ENCODE data around the gene TTYH1. TPM values are rescaled to one million over a fixed set of nuclear protein-coding genes. Genes with fewer than 3 reads are reported as not detected.

The TTYH1 gene
- total and polyA plus RNA-seq, 4 donors: 0.05 to 0.46 (median 0.18) TPM; not detected in 1

DNA sequence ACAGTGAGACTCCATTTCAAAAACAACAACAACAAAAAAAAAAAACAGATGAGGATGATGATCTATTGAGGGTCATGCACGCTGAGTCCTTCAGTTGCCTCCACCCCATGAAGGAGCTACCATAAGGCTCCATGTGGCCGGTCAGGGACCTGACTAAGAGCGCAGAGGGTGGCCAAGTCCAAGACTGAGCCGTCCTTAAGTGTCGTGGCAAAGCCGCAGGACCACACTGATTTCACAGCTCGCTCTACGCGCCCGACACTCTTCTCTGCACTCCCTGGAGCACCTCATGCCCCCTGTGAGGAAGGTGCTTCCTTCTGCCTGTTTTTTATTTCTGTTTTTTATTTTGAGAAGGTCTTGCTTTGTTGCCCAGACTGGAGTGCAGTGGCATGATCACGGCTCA, 12.3 kb downstream of the TTYH1 start:
- Histone ChIP-seq H3K36me3 (ENCODE audit: control insufficient read depth in 4 of 4, insufficient read depth in 4 of 4, low read length in 4 of 4) (no peaks in the 10 kb centered on the region), H3K4me3 (no peak overlapping the region), H3K9ac (ENCODE audit: insufficient read depth in 1 of 2, low read length in 2 of 2) (no peak overlapping the region), H3K4me1 (ENCODE audit: control insufficient read depth in 5 of 5, insufficient read depth in 5 of 5, low read length in 5 of 5) (peaks cover 0 to 21% (median 6%) of the 10 kb centered on the region in 5 donors), H3K27ac (ENCODE audit: low read depth in 1 of 2, low read length in 1 of 2) (no peak overlapping the region), H3K27me3 (ENCODE audit: control insufficient read depth in 3 of 3, insufficient read depth in 3 of 3, low read length in 2 of 3) (no peaks in the 10 kb centered on the region), H3K9me3 (ENCODE audit: control insufficient read depth in 4 of 4, insufficient read depth in 3 of 4, low read length in 3 of 4) (no peaks in the 10 kb centered on the region)
- WGBS, 2 donors: 87 to 97% methylated on average over 11 of the region's 11 CpGs
- DNase-seq: no peak
- TF ChIP-seq, protein P1, sequence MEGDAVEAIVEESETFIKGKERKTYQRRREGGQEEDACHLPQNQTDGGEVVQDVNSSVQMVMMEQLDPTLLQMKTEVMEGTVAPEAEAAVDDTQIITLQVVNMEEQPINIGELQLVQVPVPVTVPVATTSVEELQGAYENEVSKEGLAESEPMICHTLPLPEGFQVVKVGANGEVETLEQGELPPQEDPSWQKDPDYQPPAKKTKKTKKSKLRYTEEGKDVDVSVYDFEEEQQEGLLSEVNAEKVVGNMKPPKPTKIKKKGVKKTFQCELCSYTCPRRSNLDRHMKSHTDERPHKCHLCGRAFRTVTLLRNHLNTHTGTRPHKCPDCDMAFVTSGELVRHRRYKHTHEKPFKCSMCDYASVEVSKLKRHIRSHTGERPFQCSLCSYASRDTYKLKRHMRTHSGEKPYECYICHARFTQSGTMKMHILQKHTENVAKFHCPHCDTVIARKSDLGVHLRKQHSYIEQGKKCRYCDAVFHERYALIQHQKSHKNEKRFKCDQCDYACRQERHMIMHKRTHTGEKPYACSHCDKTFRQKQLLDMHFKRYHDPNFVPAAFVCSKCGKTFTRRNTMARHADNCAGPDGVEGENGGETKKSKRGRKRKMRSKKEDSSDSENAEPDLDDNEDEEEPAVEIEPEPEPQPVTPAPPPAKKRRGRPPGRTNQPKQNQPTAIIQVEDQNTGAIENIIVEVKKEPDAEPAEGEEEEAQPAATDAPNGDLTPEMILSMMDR (IDR thresholded peaks at IDR 0.05; ENCODE audit: control extremely low read depth, extremely low read depth): no peak
- ATAC-seq (ENCODE audit: insufficient read depth, low FRiP score): no peak

DNA sequence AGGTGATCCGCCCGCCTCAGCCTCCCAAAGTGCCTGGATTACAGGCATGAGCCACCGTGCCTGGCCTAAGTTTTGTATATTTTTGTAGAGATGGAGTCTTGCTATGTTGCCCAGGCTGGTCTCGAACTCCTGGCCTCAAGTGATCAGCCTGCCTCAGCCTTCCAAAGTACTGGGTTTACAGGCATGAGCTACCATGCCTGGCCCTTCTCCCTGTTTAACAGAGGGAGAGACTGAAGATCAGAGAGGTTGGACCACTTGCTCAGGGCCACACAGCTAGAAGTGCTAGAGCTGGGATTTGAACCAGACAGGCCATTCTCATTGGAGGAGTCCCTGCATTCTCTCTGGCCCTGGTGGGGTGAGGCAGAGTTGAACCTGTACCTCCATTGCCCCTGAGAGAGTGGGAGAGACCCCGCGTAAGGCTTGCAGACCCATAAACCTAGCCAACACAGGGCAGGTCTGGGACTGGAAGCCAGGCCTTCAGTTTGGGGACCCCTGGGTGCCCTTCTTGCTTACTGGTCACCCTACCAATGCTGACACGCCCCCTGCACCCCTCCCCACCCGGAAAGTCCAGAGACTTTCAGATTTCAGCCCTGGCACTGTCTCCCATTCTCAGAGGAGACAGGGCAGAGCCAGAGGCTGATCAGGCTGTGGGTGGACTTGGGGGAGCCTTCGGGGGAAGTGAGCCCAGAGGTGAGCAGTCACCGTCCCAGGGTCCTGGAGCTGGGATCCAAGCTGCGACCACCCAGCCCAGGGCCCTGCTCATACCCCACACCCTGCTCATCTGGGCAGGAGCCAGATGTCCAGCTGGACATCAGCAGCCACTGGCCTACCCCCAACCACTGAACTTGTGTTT, 13.3 kb downstream of the TTYH1 start:
- peak in 1 of 3 donors; percentile 33 for DNase-seq
- Histone ChIP-seq H3K27me3 (ENCODE audit: control insufficient read depth in 3 of 3, insufficient read depth in 3 of 3, low read length in 2 of 3) (no peaks in the 10 kb centered on the region), H3K9ac (ENCODE audit: insufficient read depth in 1 of 2, low read length in 2 of 2) (no peak overlapping the region), H3K4me1 (ENCODE audit: control insufficient read depth in 5 of 5, insufficient read depth in 5 of 5, low read length in 5 of 5) (peaks cover 0 to 21% (median 6%) of the 10 kb centered on the region in 5 donors), H3K9me3 (ENCODE audit: control insufficient read depth in 4 of 4, insufficient read depth in 3 of 4, low read length in 3 of 4) (no peaks in the 10 kb centered on the region), H3K36me3 (ENCODE audit: control insufficient read depth in 4 of 4, insufficient read depth in 4 of 4, low read length in 4 of 4) (no peaks in the 10 kb centered on the region), H3K4me3 (no peak overlapping the region), H3K27ac (ENCODE audit: low read depth in 1 of 2, low read length in 1 of 2) (no peak overlapping the region)
- no peak for ATAC-seq (ENCODE audit: insufficient read depth, low FRiP score)
- TF ChIP-seq, protein P1 (IDR thresholded peaks at IDR 0.05; ENCODE audit: control extremely low read depth, extremely low read depth): no peak
- WGBS, 2 donors: 78 to 86% methylated on average over 11 of the region's 11 CpGs

DNA sequence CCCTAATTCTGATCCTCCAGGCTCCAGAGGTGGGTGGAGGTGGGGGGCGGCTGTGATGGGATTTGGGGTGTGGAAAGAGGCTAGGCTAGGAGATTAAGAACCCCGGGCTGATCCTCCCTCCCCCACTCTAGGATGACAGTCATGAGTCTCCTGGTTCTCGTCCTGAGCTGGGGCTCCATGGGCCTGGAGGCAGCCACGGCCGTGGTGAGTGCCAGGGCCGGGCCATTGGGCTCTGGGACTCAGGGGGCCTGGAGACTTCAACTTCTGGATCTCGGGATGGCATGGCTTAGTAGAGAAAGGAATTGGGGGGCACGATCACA, 13.9 kb downstream of the TTYH1 start:
- WGBS, 2 donors: 65 to 66% methylated on average over 8 of the region's 8 CpGs
- H3K9me3 ChIP-seq (ENCODE audit: control insufficient read depth in 4 of 4, insufficient read depth in 3 of 4, low read length in 3 of 4): no peaks in the 10 kb centered on the region
- no peak overlapping the region for H3K27ac ChIP-seq (ENCODE audit: low read depth in 1 of 2, low read length in 1 of 2)
- no peaks in the 10 kb centered on the region for H3K27me3 ChIP-seq (ENCODE audit: control insufficient read depth in 3 of 3, insufficient read depth in 3 of 3, low read length in 2 of 3)
- TF ChIP-seq, protein P1 (IDR thresholded peaks at IDR 0.05; ENCODE audit: control extremely low read depth, extremely low read depth): no peak
- H3K4me1 ChIP-seq (ENCODE audit: control insufficient read depth in 5 of 5, insufficient read depth in 5 of 5, low read length in 5 of 5): peaks cover 0 to 21% (median 6%) of the 10 kb centered on the region in 5 donors
- H3K36me3 ChIP-seq (ENCODE audit: control insufficient read depth in 4 of 4, insufficient read depth in 4 of 4, low read length in 4 of 4): no peaks in the 10 kb centered on the region
- no peak overlapping the region for H3K9ac ChIP-seq (ENCODE audit: insufficient read depth in 1 of 2, low read length in 2 of 2)
- DNase-seq (no peak), ATAC-seq (ENCODE audit: insufficient read depth, low FRiP score) (no peak)
- no peak overlapping the region for H3K4me3 ChIP-seq

Data from lung (tissue), 12 donors.